Liver (tissue), 9 donors: ENCODE measurements around the gene MAPRE2. TPM values are rescaled to one million over a fixed set of nuclear protein-coding genes. Genes with fewer than 3 reads are reported as not detected.

Experiments used
- DNase-seq: peaks from one replicate; pipeline ENCODE4 v3.0.0-alpha.2; 2017; ENCODE audit warnings: low spot score
- H3K27ac ChIP-seq, 2 donors: one replicate each; pipeline ENCODE4 v1.7.0; 2013; ENCODE audit warnings: inconsistent platforms in 2 of 2, low read length in 2 of 2, control low read depth in 1 of 2, low read depth in 1 of 2, mild to moderate bottlenecking in 1 of 2
- H3K27me3 ChIP-seq, 4 donors: one replicate each; pipeline versions ENCODE4 v1.6.1 to v1.7.0; 2013; ENCODE audit warnings: low read length in 3 of 4, inconsistent platforms in 1 of 4, mild to moderate bottlenecking in 1 of 4, moderate library complexity in 1 of 4; ENCODE audit not compliant: control insufficient read depth in 4 of 4, insufficient read depth in 4 of 4
- H3K36me3 ChIP-seq, 4 donors: one replicate each; pipeline versions ENCODE4 v1.6.1 to v1.7.0; 2013; ENCODE audit warnings: low read length in 3 of 4, mild to moderate bottlenecking in 3 of 4, low read depth in 1 of 4, moderate library complexity in 1 of 4; ENCODE audit not compliant: control insufficient read depth in 4 of 4, insufficient read depth in 3 of 4
- H3K4me1 ChIP-seq, 4 donors: one replicate each; pipeline versions ENCODE4 v1.6.1 to v1.7.0; 2013; ENCODE audit warnings: low read length in 3 of 4, mild to moderate bottlenecking in 3 of 4, moderate library complexity in 1 of 4; ENCODE audit not compliant: control insufficient read depth in 4 of 4, insufficient read depth in 4 of 4
- H3K4me3 ChIP-seq, 3 donors: one replicate each; pipeline versions ENCODE4 v1.6.1 to v1.7.0; 2013; ENCODE audit warnings: low read length in 3 of 3, control low read depth in 1 of 3, low read depth in 1 of 3, mild to moderate bottlenecking in 1 of 3
- H3K9ac ChIP-seq, 2 donors: one replicate each; pipeline ENCODE4 v1.7.0; 2013; ENCODE audit warnings: low read length in 2 of 2, mild to moderate bottlenecking in 2 of 2, moderate library complexity in 2 of 2, control low read depth in 1 of 2, low read depth in 1 of 2
- H3K9me3 ChIP-seq, 4 donors: one replicate each; pipeline versions ENCODE4 v1.6.1 to v1.7.0; 2013; ENCODE audit warnings: low read length in 3 of 4; ENCODE audit not compliant: control insufficient read depth in 4 of 4
- FOXA1 ChIP-seq: IDR thresholded peaks from 2 replicates; pipeline ENCODE4 v1.6.1; 2016; ENCODE audit warnings: antibody characterized with exemption
- FOXA2 ChIP-seq: IDR thresholded peaks from 2 replicates; pipeline ENCODE4 v1.6.1; 2016; ENCODE audit warnings: antibody characterized with exemption
- GABPA ChIP-seq, 2 donors: IDR thresholded peaks in 1 of 2; conservative IDR thresholded peaks in 1 of 2; 2 replicates each; pipeline ENCODE4 v1.6.1; 2016; ENCODE audit warnings: antibody characterized with exemption in 2 of 2, mild to moderate bottlenecking in 1 of 2, moderate library complexity in 1 of 2
- HNF4A ChIP-seq, 2 donors: conservative IDR thresholded peaks; 2 replicates each; pipeline ENCODE4 v1.6.1; 2016; ENCODE audit warnings: antibody characterized with exemption in 2 of 2, mild to moderate bottlenecking in 2 of 2
- HNF4G ChIP-seq: IDR thresholded peaks from 2 replicates; pipeline ENCODE4 v1.6.1; 2016; ENCODE audit warnings: antibody characterized with exemption
- JUND ChIP-seq, 2 donors: IDR thresholded peaks; 2 replicates each; pipeline ENCODE4 v1.6.1; 2016; ENCODE audit warnings: antibody characterized with exemption in 2 of 2
- MAX ChIP-seq: IDR thresholded peaks from 2 replicates; pipeline ENCODE4 v1.6.1; 2016; ENCODE audit warnings: antibody characterized with exemption
- NR2F2 ChIP-seq: IDR thresholded peaks from 2 replicates; pipeline ENCODE4 v1.6.1; 2016; ENCODE audit warnings: antibody characterized with exemption
- RAD21 ChIP-seq, 2 donors: IDR thresholded peaks; 2 replicates each; pipeline ENCODE4 v1.6.1; 2016; ENCODE audit warnings: antibody characterized with exemption in 2 of 2, mild to moderate bottlenecking in 2 of 2
- REST ChIP-seq: IDR thresholded peaks from 2 replicates; pipeline ENCODE4 v1.6.1; 2016; ENCODE audit warnings: antibody characterized with exemption, mild to moderate bottlenecking
- RXRA ChIP-seq, 2 donors: IDR thresholded peaks; 2 replicates each; pipeline ENCODE4 v1.6.1; 2017 to 2018; ENCODE audit warnings: antibody characterized with exemption in 2 of 2, mild to moderate bottlenecking in 1 of 2
- SP1 ChIP-seq: IDR thresholded peaks from 2 replicates; pipeline ENCODE4 v1.6.1; 2018; ENCODE audit warnings: antibody characterized with exemption, mild to moderate bottlenecking
- TAF1 ChIP-seq: conservative IDR thresholded peaks from 2 replicates; pipeline ENCODE4 v1.6.1; 2016; ENCODE audit warnings: antibody characterized with exemption, mild to moderate bottlenecking
- WGBS: extraction: QIAGEN DNeasy Blood & Tissue Kit; methylation state at CpG from one replicate; pipeline ENCODE4 v1.1.7; 2013; 5-methylcytosine and 5-hydroxymethylcytosine counted together
- polyA plus RNA-seq, 2 donors: library from polyadenylated mRNA; stranded (reverse) in 1 of 2; unstranded in 1 of 2; fragments of 200-250 nt in 1 of 2; fragments of >200 nt in 1 of 2; fragmentation: Nextera tagmentation in 1 of 2; extraction: Ambion mirVana in 1 of 2; gene quantifications; one replicate each; pipeline versions ENCODE4 v1.2.1 to v1.2.3, GENCODE V29; 2013 to 2015
- total RNA-seq, 2 donors: library from RNA; depleted of rRNA; stranded (reverse); fragments of >200 nt; gene quantifications; one replicate each; pipeline ENCODE4 v1.2.3, GENCODE V29; 2014
- TF ChIP-seq, protein P1 (sequence below): IDR thresholded peaks from 2 replicates; pipeline ENCODE4 v1.6.1; 2016; ENCODE audit warnings: antibody characterized with exemption
- donor health status: healthy.
- donor health status: healthy.
- donor health status: healthy.
- donor health status: healthy.
- donor health status: healthy.

Gene MAPRE2
- total and polyA plus RNA-seq, 4 donors: 7.9 to 12.8 (median 11.0) TPM

- Histone ChIP-seq H3K36me3 (no peaks in the 10 kb centered on the region), H3K4me1 (peaks cover 0 to 5% (median 3%) of the 10 kb centered on the region in 4 donors), H3K9ac (no peak overlapping the region), H3K27ac (no peak overlapping the region), H3K4me3 (no peak overlapping the region), H3K9me3 (no peaks in the 10 kb centered on the region), H3K27me3 (no peaks in the 10 kb centered on the region)
- TF ChIP-seq SP1 (no peak), FOXA2 (no peak)
- no peak for DNase-seq
- WGBS: 96% methylated on average over 5 of the region's 5 CpGs
Measured at GRCh38 chr18:35163721-35164120, 122.5 kb downstream of the MAPRE2 start.

- TF ChIP-seq, protein P1, sequence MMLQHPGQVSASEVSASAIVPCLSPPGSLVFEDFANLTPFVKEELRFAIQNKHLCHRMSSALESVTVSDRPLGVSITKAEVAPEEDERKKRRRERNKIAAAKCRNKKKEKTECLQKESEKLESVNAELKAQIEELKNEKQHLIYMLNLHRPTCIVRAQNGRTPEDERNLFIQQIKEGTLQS: no peak
- TF ChIP-seq GABPA (IDR thresholded peaks at IDR 0.05 in 1 of 2, conservative IDR thresholded peaks at IDR 0.05 in 1 of 2): no peak
- no peak for TF ChIP-seq MAX
- TF ChIP-seq REST: no peak
- TF ChIP-seq HNF4A (conservative IDR thresholded peaks at IDR 0.05): no peak
- TF ChIP-seq FOXA1: no peak
- TF ChIP-seq HNF4G: no peak
- TF ChIP-seq JUND (IDR thresholded peaks at IDR 0.05): no peak
- TF ChIP-seq RAD21 (IDR thresholded peaks at IDR 0.05): no peak
- TF ChIP-seq NR2F2: no peak
- no peak for TF ChIP-seq RXRA (IDR thresholded peaks at IDR 0.05)
- no peak for TF ChIP-seq FOXA2
- no peaks in the 10 kb centered on the region for H3K27me3 ChIP-seq
- 89% methylated on average over 6 of the region's 6 CpGs for WGBS
Measured at GRCh38 chr18:35164133-35164532, 122.9 kb downstream of the MAPRE2 start.

GRCh38 chr18:35167332-35167731 lies 126.1 kb downstream of the MAPRE2 start:
- 77% methylated on average over 6 of the region's 6 CpGs for WGBS
- Histone ChIP-seq H3K27me3 (no peaks in the 10 kb centered on the region), H3K36me3 (no peaks in the 10 kb centered on the region), H3K27ac (no peak overlapping the region), H3K9me3 (no peaks in the 10 kb centered on the region), H3K9ac (no peak overlapping the region), H3K4me1 (peaks cover 4 to 15% (median 10%) of the 10 kb centered on the region in 4 donors), H3K4me3 (no peak overlapping the region)
- TF ChIP-seq TAF1 (no peak), FOXA1 (no peak), RXRA (IDR thresholded peaks at IDR 0.05) (no peak), MAX (no peak)
- no peak for DNase-seq

More at GRCh38 chr18:35164133-35164532, 122.9 kb downstream of the MAPRE2 start:
- no peaks in the 10 kb centered on the region for H3K36me3 ChIP-seq
- H3K9me3 ChIP-seq: no peaks in the 10 kb centered on the region
- no peak for DNase-seq
- H3K4me3 ChIP-seq: no peak overlapping the region
- H3K9ac ChIP-seq: no peak overlapping the region
- peaks cover 0 to 5% (median 3%) of the 10 kb centered on the region in 4 donors for H3K4me1 ChIP-seq
- no peak overlapping the region for H3K27ac ChIP-seq
